Left hindlimb (tissue), 1 donor: ENCODE results near the gene VSTM2L.
"Not testable (repeated sequence)": the region's sequence is repeated elsewhere in the genome, so short reads cannot be mapped to it uniquely, and the experiment has no call there.

Experiments used
- DNase-seq: peaks from one replicate; pipeline ENCODE4 v3.0.0-alpha.2; 2018

The VSTM2L gene

GRCh38 chr20:37902504-37903313 is at the start of gene VSTM2L:
Gene VSTM2L, plus strand, starts transcription at chr20:37903127. Its CDS starts 224 bp downstream, at chr20:37903351.
- DNase-seq, result no peak

- no peak for DNase-seq
Observed at GRCh38 chr20:37853823-37854375, 49.0 kb upstream of the VSTM2L start.

- not testable (repeated sequence) for DNase-seq
Observed at GRCh38 chr20:37856034-37856433, 46.9 kb upstream of the VSTM2L start.

GRCh38 chr20:37856932-37857660 is 45.8 kb upstream of the VSTM2L start:
- DNase-seq, result no peak

GRCh38 chr20:37859406-37860171 is 43.3 kb upstream of the VSTM2L start:
- DNase-seq, result no peak

GRCh38 chr20:37863289-37863688 is 39.6 kb upstream of the VSTM2L start:
- DNase-seq, result no peak

GRCh38 chr20:37864298-37864697 is 38.6 kb upstream of the VSTM2L start:
- no peak for DNase-seq

GRCh38 chr20:37866051-37866450 is 36.9 kb upstream of the VSTM2L start:
- no peak for DNase-seq

- no peak for DNase-seq
Observed at GRCh38 chr20:37867289-37868195, 35.4 kb upstream of the VSTM2L start.

GRCh38 chr20:37868851-37869333 is 34.0 kb upstream of the VSTM2L start:
- no peak for DNase-seq

GRCh38 chr20:37869334-37869861 is 33.5 kb upstream of the VSTM2L start:
- no peak for DNase-seq

- DNase-seq, result no peak
Observed at GRCh38 chr20:37870294-37870693, 32.6 kb upstream of the VSTM2L start.

GRCh38 chr20:37871751-37872150 is 31.2 kb upstream of the VSTM2L start:
- no peak for DNase-seq

- no peak for DNase-seq
Observed at GRCh38 chr20:37872161-37872560, 30.8 kb upstream of the VSTM2L start.

- DNase-seq, result no peak
Observed at GRCh38 chr20:37873884-37874283, 29.0 kb upstream of the VSTM2L start.

GRCh38 chr20:37875460-37876175 is 27.3 kb upstream of the VSTM2L start:
- no peak for DNase-seq

- no peak for DNase-seq
Observed at GRCh38 chr20:37876863-37877262, 26.1 kb upstream of the VSTM2L start.

GRCh38 chr20:37877832-37878772 is 24.8 kb upstream of the VSTM2L start:
- DNase-seq, result no peak

GRCh38 chr20:37878835-37879599 is 23.9 kb upstream of the VSTM2L start:
- DNase-seq, result no peak
